H1 (cell line): ENCODE data around the gene TMEM108. TPM values are rescaled to one million over a fixed set of nuclear protein-coding genes. Genes with fewer than 3 reads are reported as not detected.

Source experiments
- KDM4A ChIP-seq: IDR thresholded peaks from one replicate; pipeline ENCODE4 v1.7.1; 2012; ENCODE audit warnings: low read depth, mild to moderate bottlenecking, moderate library complexity, low read length, inconsistent platforms; ENCODE audit not compliant: severe bottlenecking
- KDM5A ChIP-seq: fragments of 200-600 bp; IDR thresholded peaks from 2 replicates; pipeline ENCODE4 v1.7.1; 2012; ENCODE audit warnings: mild to moderate bottlenecking, low read length, inconsistent platforms, mixed read lengths
- TAF1 ChIP-seq: IDR thresholded peaks from 2 replicates; pipeline ENCODE4 v1.6.1; 2011; ENCODE audit warnings: mild to moderate bottlenecking, low read depth, low read length
- TCF12 ChIP-seq: IDR thresholded peaks from 2 replicates; pipeline ENCODE4 v1.6.1; 2011; ENCODE audit warnings: low read depth, mild to moderate bottlenecking, low read length
- polyA plus RNA-seq, 7 experiments: library from polyadenylated mRNA; depleted of rRNA in 3 of 7; stranded (reverse) in 5 of 7; unstranded in 2 of 7; fragments of >200 nt in 5 of 7; fragments of 200-250 nt in 2 of 7; gene quantifications; 1 replicate in 5 of 7; 2 replicates in 1 of 7; 4 replicates in 1 of 7; pipeline versions ENCODE4 v1.2.1 to v1.2.3, GENCODE V29; 2011 to 2013; ENCODE audit warnings: missing spikeins in 2 of 7, mixed read lengths in 2 of 7
- total RNA-seq: library from RNA; stranded (reverse); fragmentation: NEBNext Ultra II Directional; extraction: Animal tissue kit (Norgen Biotek cat#: 25700); gene quantifications from 2 replicates; pipeline ENCODE4 v1.2.1, GENCODE V29; 2021

The TMEM108 gene
- total and polyA plus RNA-seq, 2 of the 8 experiments (the other 6 are each of a cell fraction or from before 2014, with no cell fraction given): 14.3 to 16.2 TPM

DNA sequence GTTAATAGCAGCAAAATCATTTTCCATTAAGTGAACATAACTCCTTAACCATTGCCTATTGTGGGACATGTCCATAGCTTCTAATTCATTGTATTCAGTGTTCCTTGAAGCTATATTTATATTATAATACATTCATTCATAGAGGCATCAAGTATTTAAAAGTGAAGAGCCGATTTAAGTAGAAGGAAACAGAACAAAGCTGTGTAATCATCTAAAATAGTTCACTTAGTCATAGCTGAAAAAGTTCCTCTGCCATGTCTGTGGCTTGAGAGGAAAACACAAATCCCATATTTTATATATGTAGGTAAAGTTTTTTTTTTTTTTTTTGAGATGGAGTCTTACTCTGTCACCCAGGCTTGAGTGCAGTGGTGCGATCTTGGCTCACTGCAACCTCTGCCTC lies 54.5 kb downstream of the TMEM108 start (continued):
- TF ChIP-seq TAF1 (no peak), KDM5A (no peak), KDM4A (no peak), TCF12 (no peak)
